SK-N-SH (cell line): ENCODE data around the gene MYLK. TPM values are rescaled to one million over a fixed set of nuclear protein-coding genes. Genes with fewer than 3 reads are reported as not detected.
A peak's percentile ranks its signal among the peaks of the same experiment; 100 is the strongest.

ENCODE experiments used
- CTCF ChIA-PET: fragments of 300-600, 350-600 bp; formaldehyde crosslinking; extraction: SDS; loops from one replicate; lab custom pipeline; 2021; lab: Yijun Ruan, JAX
- POLR2A ChIA-PET: fragments of 350-600 bp; sonication (Branson Sonifier 250); formaldehyde crosslinking; extraction: SDS; loops from one replicate; lab custom pipeline; 2020; ENCODE audit warnings: antibody characterized with exemption, inconsistent platforms; lab: Yijun Ruan, JAX
- DNase-seq: peaks from one replicate; pipeline ENCODE4 v3.0.0; 2012
- H2AFZ ChIP-seq: fragments of 200-600 bp; sonication (generic); 2 replicates; pipeline ENCODE4 v1.8.1; 2016; ENCODE audit warnings: antibody characterized with exemption, mild to moderate bottlenecking, low read depth
- H3F3A ChIP-seq: fragments of 200-600 bp; sonication (generic); replicated peaks from 2 replicates; pipeline ENCODE3; 2016; ENCODE audit warnings: antibody characterized with exemption, mild to moderate bottlenecking; ENCODE audit not compliant: insufficient read depth
- H3K27ac ChIP-seq, 2 experiments: fragments of 200-500 bp in 1 of 2; fragments of 200-600 bp in 1 of 2; sonication (Bioruptor generic) in 1 of 2; sonication (generic), shearing (Covaris generic) in 1 of 2; 2 replicates each; pipeline versions ENCODE4 v1.5.1 to v1.6.1; 2014 to 2016; ENCODE audit warnings: low read depth in 2 of 2, inconsistent platforms in 1 of 2, low read length in 1 of 2, mild to moderate bottlenecking in 1 of 2, mixed read lengths in 1 of 2
- H3K27me3 ChIP-seq: fragments of 200-600 bp; sonication (generic), shearing (Covaris generic); 2 replicates; pipeline ENCODE4 v1.6.1; 2016; ENCODE audit warnings: mixed run types; ENCODE audit not compliant: insufficient read depth
- H3K36me3 ChIP-seq, 2 experiments: fragments of 200-500 bp in 1 of 2; fragments of 200-600 bp in 1 of 2; sonication (Bioruptor generic) in 1 of 2; sonication (generic) in 1 of 2; replicated peaks in 1 of 2; 2 replicates each; pipeline versions ENCODE3 to v1.5.1; 2014 to 2016; ENCODE audit warnings: low read length in 1 of 2, mild to moderate bottlenecking in 1 of 2; ENCODE audit not compliant: insufficient read depth in 2 of 2, control insufficient read depth in 1 of 2
- H3K4me1 ChIP-seq, 2 experiments: fragments of 200-500 bp in 1 of 2; fragments of 200-600 bp in 1 of 2; sonication (Bioruptor generic) in 1 of 2; sonication (generic), shearing (Covaris generic) in 1 of 2; 2 replicates each; pipeline versions ENCODE4 v1.5.1 to v1.6.1; 2014 to 2016; ENCODE audit warnings: low read depth in 1 of 2, low read length in 1 of 2, mixed run types in 1 of 2; ENCODE audit not compliant: insufficient read depth in 2 of 2, control insufficient read depth in 1 of 2
- H3K4me2 ChIP-seq: fragments of 200-600 bp; sonication (generic), shearing (Covaris generic); 2 replicates; pipeline ENCODE4 v1.6.1; 2017; ENCODE audit warnings: mixed run types
- H3K4me3 ChIP-seq, 2 experiments: fragments of 200-500 bp in 1 of 2; fragments of 200-600 bp in 1 of 2; sonication (Bioruptor generic) in 1 of 2; sonication (generic), shearing (Covaris generic) in 1 of 2; 2 replicates each; pipeline versions ENCODE4 v1.5.1 to v1.8.1; 2014 to 2016; ENCODE audit warnings: low read depth in 2 of 2, inconsistent platforms in 1 of 2, low read length in 1 of 2, mild to moderate bottlenecking in 1 of 2, mixed read lengths in 1 of 2, moderate library complexity in 1 of 2
- H3K79me2 ChIP-seq: fragments of 200-600 bp; sonication (generic); 2 replicates; pipeline ENCODE4 v1.8.1; 2017; ENCODE audit warnings: mild to moderate bottlenecking; ENCODE audit not compliant: insufficient read depth
- H3K9ac ChIP-seq: fragments of 200-600 bp; sonication (generic); 2 replicates; pipeline ENCODE4 v1.6.1; 2017; ENCODE audit warnings: mixed run types
- H3K9me2 ChIP-seq: fragments of 200-600 bp; sonication (generic); 2 replicates; pipeline ENCODE4 v1.6.1; 2017; ENCODE audit warnings: mixed run types
- H3K9me3 ChIP-seq: fragments of 200-600 bp; sonication (generic); 2 replicates; pipeline ENCODE4 v1.6.1; 2017; ENCODE audit warnings: mixed run types, mild to moderate bottlenecking, moderate library complexity
- H4K20me1 ChIP-seq: fragments of 200-600 bp; sonication (generic); 2 replicates; pipeline ENCODE4 v1.6.1; 2017; ENCODE audit warnings: mild to moderate bottlenecking, mixed run types; ENCODE audit not compliant: insufficient read depth
- EP300 ChIP-seq, 2 experiments: IDR thresholded peaks; 2 replicates each; pipeline versions ENCODE4 v1.4.0 to v1.6.1; 2012; ENCODE audit warnings: borderline replicate concordance in 1 of 2, low read depth in 1 of 2, low read length in 1 of 2
- FOXJ3 ChIP-seq: sonication (generic); formaldehyde crosslinking; IDR thresholded peaks from 2 replicates; pipeline ENCODE4 v1.5.1; 2020; ENCODE audit warnings: mild to moderate bottlenecking, missing genetic modification reagents
- IRF3 ChIP-seq: fragments of 150-350 bp; IDR thresholded peaks from 2 replicates; pipeline ENCODE4 v1.6.1; 2016; ENCODE audit warnings: mild to moderate bottlenecking, low read depth, low read length
- MAX ChIP-seq: IDR thresholded peaks from 2 replicates; pipeline ENCODE4 v1.4.0; 2012; ENCODE audit warnings: low read depth
- MXI1 ChIP-seq: IDR thresholded peaks from 2 replicates; pipeline ENCODE4 v1.6.1; 2012; ENCODE audit warnings: mild to moderate bottlenecking, low read depth, low read length, improper control_type of control experiment
- NFIC ChIP-seq: IDR thresholded peaks from 2 replicates; pipeline ENCODE4 v1.4.0; 2012; ENCODE audit warnings: borderline replicate concordance
- POLR2AphosphoS5 ChIP-seq: IDR thresholded peaks from 2 replicates; pipeline ENCODE4 v1.6.1; 2012; ENCODE audit warnings: low read depth, low read length
- SMC3 ChIP-seq: IDR thresholded peaks from 2 replicates; pipeline ENCODE4 v1.6.1; 2012; ENCODE audit warnings: low read depth, low read length, improper control_type of control experiment
- TAF1 ChIP-seq: IDR thresholded peaks from 2 replicates; pipeline ENCODE4 v1.6.1; 2012; ENCODE audit warnings: low read depth, mild to moderate bottlenecking, low read length, moderate library complexity, borderline replicate concordance
- TCF12 ChIP-seq: IDR thresholded peaks from 2 replicates; pipeline ENCODE4 v1.4.0; 2012
- WGBS: methylation state at CpG from one replicate; pipeline ENCODE4 v1.1.6; 2017; ENCODE audit warnings: low lambda C conversion rate; 5-methylcytosine and 5-hydroxymethylcytosine counted together
- polyA plus RNA-seq, 3 experiments: library from polyadenylated mRNA; depleted of rRNA; stranded (reverse); fragments of >200 nt; gene quantifications; 2 replicates each; pipeline ENCODE4 v1.2.3, GENCODE V29; 2012
- TF ChIP-seq, protein P1 (sequence below): IDR thresholded peaks from 2 replicates; pipeline ENCODE4 v1.6.1; 2012; ENCODE audit warnings: mild to moderate bottlenecking, low read depth, low read length, moderate library complexity

The MYLK gene
- polyA plus RNA-seq, 1 of the 3 experiments (the other 2 are of a cell fraction) = 272 TPM

DNA sequence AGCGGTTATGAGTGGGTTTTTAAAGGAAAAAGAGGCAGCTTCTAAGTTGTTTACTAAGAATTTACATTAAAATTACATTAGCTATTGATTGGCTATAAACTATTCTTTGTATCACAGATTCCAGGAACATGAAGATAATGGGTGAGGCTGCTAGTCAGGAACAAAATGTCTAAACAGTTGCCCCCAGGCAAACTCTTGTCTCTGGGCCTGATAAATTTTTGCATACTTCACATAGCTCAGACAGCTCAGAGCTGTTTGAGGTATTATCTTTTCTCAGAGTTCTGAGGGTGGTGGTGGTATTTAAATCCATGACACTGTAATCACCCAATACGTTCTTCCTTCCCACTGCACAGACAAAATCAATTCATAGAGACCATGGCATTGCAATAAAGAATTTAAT lies 297.2 kb downstream of the MYLK start:
- Histone ChIP-seq H3K4me2 (peak overlapping the region; percentile 75; the same call in 1 of the 2 replicates), H3K4me1 (peaks cover 4 to 9% of the 10 kb centered on the region in 2 experiments; a peak in 3 of 4 replicates), H2AFZ (no peak overlapping the region), H3K79me2 (peaks cover 40% of the 10 kb centered on the region), H3K9ac (peak overlapping the region; percentile 87; the same call in 1 of the 2 replicates), H3K27me3 (no peaks in the 10 kb centered on the region), H3F3A (peaks cover 15% of the 10 kb centered on the region), H3K27ac (peak overlapping the region; percentile 94 to 100), H3K9me2 (no peaks in the 10 kb centered on the region), H3K4me3 (peak overlapping the region in 1 of 2 experiments; percentile 78; a peak in 2 of 4 replicates), H3K9me3 (no peaks in the 10 kb centered on the region), H4K20me1 (no peaks in the 10 kb centered on the region), H3K36me3 (peaks cover 0 to 33% of the 10 kb centered on the region in 2 experiments)
- ChIA-PET POLR2A (no interaction called here), CTCF (interaction anchor here (1.8 kb wide), 1 partner anchor 65 kb away, joined by 5 read pairs; no protein-coding TSS in a partner anchor)
- TF ChIP-seq, protein P1, sequence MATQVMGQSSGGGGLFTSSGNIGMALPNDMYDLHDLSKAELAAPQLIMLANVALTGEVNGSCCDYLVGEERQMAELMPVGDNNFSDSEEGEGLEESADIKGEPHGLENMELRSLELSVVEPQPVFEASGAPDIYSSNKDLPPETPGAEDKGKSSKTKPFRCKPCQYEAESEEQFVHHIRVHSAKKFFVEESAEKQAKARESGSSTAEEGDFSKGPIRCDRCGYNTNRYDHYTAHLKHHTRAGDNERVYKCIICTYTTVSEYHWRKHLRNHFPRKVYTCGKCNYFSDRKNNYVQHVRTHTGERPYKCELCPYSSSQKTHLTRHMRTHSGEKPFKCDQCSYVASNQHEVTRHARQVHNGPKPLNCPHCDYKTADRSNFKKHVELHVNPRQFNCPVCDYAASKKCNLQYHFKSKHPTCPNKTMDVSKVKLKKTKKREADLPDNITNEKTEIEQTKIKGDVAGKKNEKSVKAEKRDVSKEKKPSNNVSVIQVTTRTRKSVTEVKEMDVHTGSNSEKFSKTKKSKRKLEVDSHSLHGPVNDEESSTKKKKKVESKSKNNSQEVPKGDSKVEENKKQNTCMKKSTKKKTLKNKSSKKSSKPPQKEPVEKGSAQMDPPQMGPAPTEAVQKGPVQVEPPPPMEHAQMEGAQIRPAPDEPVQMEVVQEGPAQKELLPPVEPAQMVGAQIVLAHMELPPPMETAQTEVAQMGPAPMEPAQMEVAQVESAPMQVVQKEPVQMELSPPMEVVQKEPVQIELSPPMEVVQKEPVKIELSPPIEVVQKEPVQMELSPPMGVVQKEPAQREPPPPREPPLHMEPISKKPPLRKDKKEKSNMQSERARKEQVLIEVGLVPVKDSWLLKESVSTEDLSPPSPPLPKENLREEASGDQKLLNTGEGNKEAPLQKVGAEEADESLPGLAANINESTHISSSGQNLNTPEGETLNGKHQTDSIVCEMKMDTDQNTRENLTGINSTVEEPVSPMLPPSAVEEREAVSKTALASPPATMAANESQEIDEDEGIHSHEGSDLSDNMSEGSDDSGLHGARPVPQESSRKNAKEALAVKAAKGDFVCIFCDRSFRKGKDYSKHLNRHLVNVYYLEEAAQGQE = no peak
- TF ChIP-seq FOXJ3 (CRISPR knock-in tag) = no peak
- WGBS = 88% methylated on average over 2 of the region's 2 CpGs
- no peak for DNase-seq

- Histone ChIP-seq H3K79me2 (peaks cover 40% of the 10 kb centered on the region), H3K4me1 (peaks cover 4 to 9% of the 10 kb centered on the region in 2 experiments; a peak in 3 of 4 replicates), H3K9me3 (no peaks in the 10 kb centered on the region), H3K36me3 (peaks cover 6 to 36% of the 10 kb centered on the region in 2 experiments), H4K20me1 (no peaks in the 10 kb centered on the region), H3F3A (peaks cover 15% of the 10 kb centered on the region), H2AFZ (peak overlapping the region; percentile 82), H3K27ac (peak overlapping the region; percentile 94 to 100), H3K4me3 (peak overlapping the region; percentile 78 to 93), H3K27me3 (no peaks in the 10 kb centered on the region), H3K9ac (peak overlapping the region; percentile 87), H3K4me2 (peak overlapping the region; percentile 75), H3K9me2 (no peaks in the 10 kb centered on the region)
- CTCF ChIA-PET = interaction anchor here (1.8 to 3.2 kb wide), 2 partner anchors 66 to 137 kb away, joined by 5 to 7 read pairs; no protein-coding TSS in a partner anchor
- 0 out of 2 replicates have a peak, but pooled peaks have one; percentile 18 for TF ChIP-seq MAX
- no peak for TF ChIP-seq TCF12
- no peak for TF ChIP-seq IRF3
- TF ChIP-seq NFIC = no peak
- no peak for TF ChIP-seq SMC3
- TF ChIP-seq TAF1 = peak; percentile 7; the same call in 1 of the 2 replicates
- no peak for TF ChIP-seq MXI1
- peak; percentile 67; the same call in 1 of the 2 replicates for TF ChIP-seq POLR2AphosphoS5
- no peak for TF ChIP-seq EP300 (IDR thresholded peaks at IDR 0.05; ENCODE audit: borderline replicate concordance in 1 of 2, low read depth in 1 of 2, low read length in 1 of 2)
- WGBS = 7% methylated on average over 10 of the region's 10 CpGs
- DNase-seq = peak; percentile 42
- POLR2A ChIA-PET = no interaction called here
Measured at GRCh38 chr3:123586131-123586530, 298.0 kb downstream of the MYLK start.
